GM12878 (cell line): Measurements from ENCODE around the gene PLXNC1. TPM values are rescaled to one million over a fixed set of nuclear protein-coding genes. Genes with fewer than 3 reads are reported as not detected.

Source experiments
- ATAC-seq: fragments of 200-7000 bp; cut with Tn5 transposase; 3 replicates; pipeline ENCODE4 v1.9.1; 2020; ENCODE audit warnings: mild to moderate bottlenecking, moderate library complexity
- BruUV-seq: library from RNA; stranded (reverse); fragments of 400-500 nt; replicated peaks from 2 replicates; lab custom pipeline; 2021; lab: Mats Ljungman, UMichigan
- CTCF ChIA-PET: fragments of 300-600 bp; sonication (Branson Sonifier 250); formaldehyde crosslinking; extraction: SDS; loops from one replicate; lab custom pipeline; 2021; ENCODE audit warnings: inconsistent platforms; lab: Yijun Ruan, JAX
- POLR2A ChIA-PET: fragments of 350-600 bp; formaldehyde crosslinking; extraction: SDS; loops from one replicate; lab custom pipeline; 2021; ENCODE audit warnings: inconsistent platforms; lab: Charles Lee
- RAD21 ChIA-PET: fragments of 300-600 bp; sonication (Branson Sonifier 250); formaldehyde crosslinking; loops from one replicate; lab custom pipeline; 2023; ENCODE audit warnings: antibody characterized with exemption; ENCODE audit not compliant: unreplicated experiment; lab: Charles Lee
- SMC1A ChIA-PET: fragments of 300-600 bp; sonication (Branson Sonifier 250); formaldehyde crosslinking; loops from one replicate; lab custom pipeline; 2023; ENCODE audit not compliant: unreplicated experiment, uncharacterized antibody; lab: Charles Lee
- DNase-seq: peaks from one replicate; pipeline ENCODE4 v3.0.0-alpha.2; 2011; ENCODE audit warnings: low read depth, low spot score
- FAIRE-seq: peaks from 3 replicates; lab custom pipeline; 2011; peaks lifted over from hg19 to GRCh38; lab: Jason Lieb, UNC
- H2AFZ ChIP-seq: 2 replicates; pipeline ENCODE4 v1.6.0; 2011; ENCODE audit warnings: low read depth, low read length, control low read depth; ENCODE audit not compliant: control insufficient read depth
- H3K27ac ChIP-seq: 2 replicates; pipeline ENCODE4 v1.5.1; 2011; ENCODE audit warnings: control low read depth; ENCODE audit not compliant: control insufficient read depth, insufficient read depth
- H3K27me3 ChIP-seq, 2 experiments: replicated peaks in 1 of 2; 2 replicates each; pipeline versions ENCODE4 v1.6.0 to v1.6.1; 2011; ENCODE audit warnings: low read length in 1 of 2; ENCODE audit not compliant: control insufficient read depth in 2 of 2, insufficient read depth in 2 of 2
- H3K36me3 ChIP-seq, 2 experiments: 2 replicates each; pipeline ENCODE4 v1.5.1; 2011; ENCODE audit warnings: low read length in 1 of 2; ENCODE audit not compliant: control insufficient read depth in 2 of 2, insufficient read depth in 2 of 2
- H3K4me1 ChIP-seq: 2 replicates; pipeline ENCODE4 v1.6.1; 2011; ENCODE audit warnings: mild to moderate bottlenecking, low read length, moderate library complexity, mixed read lengths; ENCODE audit not compliant: control insufficient read depth, insufficient read depth
- H3K4me2 ChIP-seq: 2 replicates; pipeline ENCODE4 v1.6.0; 2011; ENCODE audit warnings: control low read depth; ENCODE audit not compliant: control insufficient read depth, insufficient read depth
- H3K4me3 ChIP-seq: fragments of 200-600 bp; sonication (generic); 2 replicates; pipeline ENCODE4 v1.5.1; 2016
- H3K79me2 ChIP-seq: 2 replicates; pipeline ENCODE4 v1.6.0; 2011; ENCODE audit warnings: low read length; ENCODE audit not compliant: control insufficient read depth, insufficient read depth
- H3K9ac ChIP-seq: 2 replicates; pipeline ENCODE4 v1.8.0; 2011; ENCODE audit warnings: low read length, control low read depth, mixed read lengths; ENCODE audit not compliant: control insufficient read depth, insufficient read depth
- H3K9me3 ChIP-seq: replicated peaks from 3 replicates; pipeline ENCODE4 v1.5.1; 2011; ENCODE audit warnings: mild to moderate bottlenecking, low read length; ENCODE audit not compliant: control insufficient read depth, insufficient read depth
- H4K20me1 ChIP-seq: 2 replicates; pipeline ENCODE4 v1.6.0; 2011; ENCODE audit not compliant: control insufficient read depth, insufficient read depth
- CHD1 ChIP-seq: IDR thresholded peaks from 2 replicates; pipeline ENCODE4 v1.6.1; 2012; ENCODE audit warnings: low read depth, low read length, improper control_type of control experiment
- ETV6 ChIP-seq, 2 experiments: fragments of 450-650 bp in 1 of 2; IDR thresholded peaks in 1 of 2; conservative IDR thresholded peaks in 1 of 2; 2 replicates each; pipeline ENCODE4 v1.6.1; 2014; ENCODE audit warnings: antibody characterized with exemption in 1 of 2, borderline replicate concordance in 1 of 2, low read depth in 1 of 2, mild to moderate bottlenecking in 1 of 2, moderate library complexity in 1 of 2
- HDGF ChIP-seq: fragments of 450-650 bp; IDR thresholded peaks from 2 replicates; pipeline ENCODE4 v1.6.1; 2016; ENCODE audit warnings: antibody characterized with exemption
- HSF1 ChIP-seq: fragments of 150-350 bp; IDR thresholded peaks from 2 replicates; pipeline ENCODE4 v1.6.1; 2014; ENCODE audit warnings: mild to moderate bottlenecking, low read depth, low read length
- IKZF2 ChIP-seq, 2 experiments: fragments of 450-650 bp; IDR thresholded peaks; 2 replicates each; pipeline ENCODE4 v1.6.1; 2017; ENCODE audit warnings: mild to moderate bottlenecking in 2 of 2, moderate library complexity in 2 of 2
- JUND ChIP-seq: IDR thresholded peaks from 2 replicates; pipeline ENCODE4 v1.6.1; 2012; ENCODE audit warnings: low read depth, mild to moderate bottlenecking, low read length, improper control_type of control experiment, moderate library complexity
- MLLT1 ChIP-seq: fragments of 450-650 bp; IDR thresholded peaks from 2 replicates; pipeline ENCODE4 v1.6.1; 2016; ENCODE audit warnings: mild to moderate bottlenecking
- NFIC ChIP-seq: IDR thresholded peaks from 2 replicates; pipeline ENCODE4 v1.6.1; 2012; ENCODE audit warnings: low read depth, mild to moderate bottlenecking, inconsistent platforms, low read length, moderate library complexity
- PML ChIP-seq: IDR thresholded peaks from 2 replicates; pipeline ENCODE4 v1.6.1; 2012; ENCODE audit warnings: low read length, inconsistent platforms
- RUNX3 ChIP-seq: IDR thresholded peaks from 2 replicates; pipeline ENCODE4 v1.6.1; 2012; ENCODE audit warnings: low read length, inconsistent platforms
- SIX5 ChIP-seq: IDR thresholded peaks from 2 replicates; pipeline ENCODE4 v1.6.1; 2011; ENCODE audit warnings: mild to moderate bottlenecking, low read depth, low read length, moderate library complexity; ENCODE audit not compliant: severe bottlenecking
- SP1 ChIP-seq: IDR thresholded peaks from one replicate; pipeline ENCODE4 v1.6.1; 2011; ENCODE audit warnings: low read depth, low read length
- SRF ChIP-seq, 2 experiments: IDR thresholded peaks; 2 replicates each; pipeline ENCODE4 v1.6.1; 2011; ENCODE audit warnings: low read depth in 2 of 2, low read length in 2 of 2, mild to moderate bottlenecking in 1 of 2, moderate library complexity in 1 of 2
- STAT3 ChIP-seq: IDR thresholded peaks from 2 replicates; pipeline ENCODE4 v1.6.1; 2011; ENCODE audit warnings: low read depth, low read length, improper control_type of control experiment
- TARDBP ChIP-seq: IDR thresholded peaks from 2 replicates; pipeline ENCODE4 v1.6.1; 2016; ENCODE audit warnings: borderline replicate concordance
- ZBTB11 ChIP-seq: fragments of 450-650 bp; formaldehyde crosslinking; IDR thresholded peaks from 2 replicates; pipeline ENCODE4 v1.5.0; 2022; ENCODE audit warnings: mild to moderate bottlenecking, missing genetic modification characterization
- ZNF217 ChIP-seq: fragments of 450-650 bp; IDR thresholded peaks from 2 replicates; pipeline ENCODE4 v1.6.1; 2017; ENCODE audit warnings: antibody characterized with exemption, mild to moderate bottlenecking
- WGBS: methylation state at CpG from one replicate; pipeline ENCODE4 v1.1.6; 2016; ENCODE audit warnings: low lambda C conversion rate; ENCODE audit not compliant: insufficient replicate concordance, insufficient coverage; ENCODE audit errors: missing lambda C conversion rate; 5-methylcytosine and 5-hydroxymethylcytosine counted together
- in situ Hi-C: fragments of 300-500 bp; cut with MboI; formaldehyde crosslinking; loops from 9 replicates; pipeline ENCODE4 v1.14.3; 2018; ENCODE audit warnings: mixed read lengths
- intact Hi-C: fragments of 100-400 bp; cut with micrococcal nuclease; formaldehyde crosslinking; loops from one replicate; pipeline ENCODE4 v1.14.2; 2022; ENCODE audit not compliant: unreplicated experiment
- polyA plus RNA-seq, 11 experiments: library from polyadenylated mRNA; depleted of rRNA in 4 of 11; unstranded in 6 of 11; stranded (reverse) in 5 of 11; fragments of >200 nt; fragmentation: Nextera tagmentation in 4 of 11; fragmentation: Illumina TruSeq in 1 of 11; extraction: Ambion mirVana in 4 of 11; extraction: Trizol in 1 of 11; gene quantifications; 1 replicate in 1 of 11; 2 replicates in 10 of 11; pipeline versions ENCODE4 v1.2.1 to v1.2.3, GENCODE V29; 2011 to 2016; ENCODE audit warnings: inconsistent platforms in 2 of 11, missing spikeins in 2 of 11, low read depth in 1 of 11
- total RNA-seq, 4 experiments: library from RNA; depleted of rRNA in 3 of 4; stranded (reverse); fragments of >200 nt in 3 of 4; fragmentation: Illumina TruSeq in 1 of 4; extraction: Trizol in 1 of 4; gene quantifications; 2 replicates each; pipeline versions ENCODE4 v1.2.1 to v1.2.3, GENCODE V29; 2013 to 2021

The PLXNC1 gene
- total and polyA plus RNA-seq, 10 of the 15 experiments (the other 5 are each of a cell fraction or from before 2014, with no cell fraction given), result 5.2 to 41.2 (median 24.6) TPM

GRCh38 chr12:94262228-94263010 is 114.0 kb downstream of the PLXNC1 start:
- Histone ChIP-seq H3K4me2 (peak overlapping the region; percentile 43), H3K9me3 (no peaks in the 10 kb centered on the region; the same call in 2 of the 3 replicates), H3K79me2 (no peaks in the 10 kb centered on the region), H3K27me3 (no peaks in the 10 kb centered on the region), H3K4me3 (peak overlapping the region; percentile 35; the same call in 1 of the 2 replicates), H3K27ac (peak overlapping the region; percentile 88), H4K20me1 (no peaks in the 10 kb centered on the region), H3K4me1 (peaks cover 59% of the 10 kb centered on the region), H3K36me3 (peaks cover 13 to 43% of the 10 kb centered on the region in 2 experiments), H3K9ac (peak overlapping the region; percentile 69), H2AFZ (peak overlapping the region; percentile 75)
- BruUV-seq, result no TSS peak
- POLR2A ChIA-PET, result interaction anchor here (0.6 to 7.2 kb wide), 18 partner anchors 7 to 113 kb away, joined by 3 to 56 read pairs (median 4); no protein-coding TSS in a partner anchor
- in situ Hi-C loops, result no loop called here
- ATAC-seq (peak; percentile 80), DNase-seq (no peak), FAIRE-seq (no peak)
- RAD21 ChIA-PET, result interaction anchor here (0.5 to 7.5 kb wide), 28 partner anchors 8 to 1270 kb away, joined by 3 to 107 read pairs (median 4); no protein-coding TSS in a partner anchor
- intact Hi-C loops, result loop anchor here (1.0 to 2.0 kb wide), 3 partner anchors 34 to 114 kb away; partner anchors contain the start of gene PLXNC1
- SMC1A ChIA-PET, result interaction anchor here (0.8 to 6.7 kb wide), 28 partner anchors 8 to 196 kb away, joined by 3 to 95 read pairs (median 7); no protein-coding TSS in a partner anchor
- WGBS, result 22% methylated on average over 17 of the region's 17 CpGs
- CTCF ChIA-PET, result interaction anchor here (0.6 to 2.7 kb wide), 14 partner anchors 8 to 219 kb away, joined by 3 to 11 read pairs (median 4); no protein-coding TSS in a partner anchor
- peak in 1 of 2 experiments; percentile 45; a peak in 1 of 4 replicates for TF ChIP-seq SRF (IDR thresholded peaks at IDR 0.05; ENCODE audit: low read depth in 2 of 2, low read length in 2 of 2)
- TF ChIP-seq JUND, result no peak
- peak; percentile 68 for TF ChIP-seq NFIC
- no peak for TF ChIP-seq SIX5
- no peak for TF ChIP-seq STAT3
- TF ChIP-seq CHD1, result no peak
- peak; percentile 40; the same call in 1 of the 2 replicates for TF ChIP-seq RUNX3
- TF ChIP-seq SP1, result no peak
- TF ChIP-seq ETV6 (conservative IDR thresholded peaks at IDR 0.05 in 1 of 2, IDR thresholded peaks at IDR 0.05 in 1 of 2; ENCODE audit: borderline replicate concordance in 1 of 2, low read depth in 1 of 2), result peak in 1 of 2 experiments; percentile 63; a peak in 1 of 4 replicates
- no peak for TF ChIP-seq HSF1
- TF ChIP-seq MLLT1, result peak; percentile 98
- peak; percentile 62; the same call in 1 of the 2 replicates for TF ChIP-seq ZNF217
- TF ChIP-seq IKZF2 (IDR thresholded peaks at IDR 0.05), result peak; percentile 79; a peak in 3 of 4 replicates
- no peak for TF ChIP-seq ZBTB11
- TF ChIP-seq HDGF, result peak; percentile 87
- peak; percentile 54; the same call in 1 of the 2 replicates for TF ChIP-seq PML
- no peak for TF ChIP-seq TARDBP
